Heart left ventricle (tissue), 16 donors: ENCODE data around the gene PCSK6. TPM values are rescaled to one million over a fixed set of nuclear protein-coding genes. Genes with fewer than 3 reads are reported as not detected.

ENCODE experiments used
- ATAC-seq, 4 donors: fragments of 200-7000 bp; cut with Tn5 transposase; one replicate each; pipeline ENCODE4 v1.9.1; 2020 to 2022; ENCODE audit warnings: moderate library complexity in 4 of 4, mild to moderate bottlenecking in 3 of 4, moderate number of reproducible peaks in 1 of 4
- DNase-seq, 5 donors: peaks; one replicate each; pipeline ENCODE4 v3.0.0-alpha.2; 2020
- H3K27ac ChIP-seq, 12 donors: fragments of 200-600 bp; sonication (generic) in 4 of 12; one replicate each; pipeline versions ENCODE4 v1.5.0 to v1.8.0; 2016 to 2022; ENCODE audit warnings: mild to moderate bottlenecking in 2 of 12
- H3K27me3 ChIP-seq, 9 donors: fragments of 200-600 bp; sonication (generic) in 2 of 9; one replicate each; pipeline versions ENCODE4 v1.5.1 to v1.8.0; 2016 to 2022; ENCODE audit warnings: mild to moderate bottlenecking in 3 of 9
- H3K36me3 ChIP-seq, 9 donors: fragments of 200-600 bp; sonication (generic) in 2 of 9; one replicate each; pipeline versions ENCODE4 v1.5.0 to v1.8.0; 2018 to 2022; ENCODE audit warnings: mild to moderate bottlenecking in 2 of 9
- H3K4me1 ChIP-seq, 12 donors: fragments of 200-600 bp; sonication (generic) in 4 of 12; one replicate each; pipeline versions ENCODE4 v1.5.0 to v1.8.0; 2016 to 2022; ENCODE audit warnings: mild to moderate bottlenecking in 3 of 12
- H3K4me3 ChIP-seq, 12 donors: fragments of 200-600 bp; sonication (generic) in 4 of 12; one replicate each; pipeline versions ENCODE4 v1.5.0 to v1.8.0; 2017 to 2022; ENCODE audit warnings: mild to moderate bottlenecking in 9 of 12, moderate library complexity in 4 of 12
- H3K9me3 ChIP-seq, 12 donors: fragments of 200-600 bp; sonication (generic) in 4 of 12; one replicate each; pipeline versions ENCODE4 v1.5.0 to v1.8.0; 2016 to 2022; ENCODE audit warnings: mild to moderate bottlenecking in 1 of 12
- CTCF ChIP-seq, 12 donors: fragments of 200-600 bp; sonication (generic) in 4 of 12; IDR thresholded peaks; one replicate each; pipeline versions ENCODE4 v1.5.0 to v1.8.0; 2018 to 2022; ENCODE audit warnings: antibody characterized with exemption in 12 of 12, mild to moderate bottlenecking in 5 of 12
- POLR2A ChIP-seq, 2 donors: fragments of 450-650 bp; IDR thresholded peaks; one replicate each; pipeline ENCODE4 v1.6.1; 2017; ENCODE audit warnings: antibody characterized with exemption in 2 of 2, mild to moderate bottlenecking in 2 of 2, moderate library complexity in 2 of 2
- WGBS, 4 donors: extraction: QIAGEN DNeasy Blood & Tissue Kit in 2 of 4; methylation state at CpG; one replicate each; pipeline versions ENCODE4 v1.1.5 to v1.1.7; 2013 to 2018; 5-methylcytosine and 5-hydroxymethylcytosine counted together
- intact Hi-C, 10 donors: fragments of 100-400 bp; cut with DNase I; formaldehyde crosslinking; loops; one replicate each; pipeline versions ENCODE4 v1.11.1 to v1.14.2; 2022
- polyA plus RNA-seq, 2 donors: library from polyadenylated mRNA; stranded (reverse); fragments of 200-250 nt; gene quantifications; one replicate each; pipeline ENCODE4 v1.2.3, GENCODE V29; 2013
- total RNA-seq, 9 donors: library from RNA; depleted of rRNA in 2 of 9; stranded (reverse); fragments of >200 nt in 2 of 9; fragmentation: NEBNext Ultra II Directional in 3 of 9; extraction: Animal tissue kit (Norgen Biotek cat#: 25700) in 3 of 9; gene quantifications; one replicate each; pipeline versions ENCODE4 v1.1.0 to v1.2.4, GENCODE V29; 2016 to 2023
- donor health status: ischemic (EF 13 %, LVEDD 7.1; RV severe dilation, severe dysfunction).
- donor health status: healthy with polysubstance abuse.
- donor health status: DM: no; HTN: yes; CAD: no.
- donor health status: DM: no; HTN: no; CAD: no.
- donor health status: ischemic (EF 25% LVEDD 6.9; RV normal size, moderate dysfunction).
- donor health status: ischemic (EF 25% LVEDD 5.7; RV mildly dilated, moderate dysfunction).
- donor health status: healthy.
- donor health status: DM: yes; HTN: yes; CAD: no.
- donor health status: ischemic (EF 35%, LVEDD 5.7; RV mildly dilated, moderate dysfunction).
- donor health status: nonischemic (EF 11% LVEDD 7.7; RV severe dilation, severe dysfunction).
- donor health status: DM: yes; HTN: yes; CAD: no.
- donor health status: PGD.
- donor health status: ischemic (EF 29% LVEDD 5.4; RV normal size, mild dysfunction).
- donor health status: nonischemic (EF 23%, LVEDD 6.1; RV moderate dilation, normal function).

Gene PCSK6
- total and polyA plus RNA-seq, 11 donors, result 7.3 to 41.7 (median 22.3) TPM

- Histone ChIP-seq H3K36me3 (no peaks in the 10 kb centered on the region), H3K4me3 (no peak overlapping the region), H3K4me1 (peaks cover 0 to 17% (median 2%) of the 10 kb centered on the region in 12 donors), H3K9me3 (no peaks in the 10 kb centered on the region), H3K27me3 (no peaks in the 10 kb centered on the region), H3K27ac (no peak overlapping the region)
- 83 to 85% (median 84%) methylated on average over 14 of the region's 14 CpGs for WGBS, 4 donors
- TF ChIP-seq CTCF (IDR thresholded peaks at IDR 0.05) (no peak), POLR2A (IDR thresholded peaks at IDR 0.05) (no peak)
- intact Hi-C loops, result no loop called here
- peak in 2 of 4 donors; percentile 5 to 58 for ATAC-seq
- no peak for DNase-seq
Observed at GRCh38 chr15:101349047-101349951, 140.2 kb downstream of the PCSK6 start.

- TF ChIP-seq CTCF (IDR thresholded peaks at IDR 0.05) (no peak), POLR2A (IDR thresholded peaks at IDR 0.05) (no peak)
- Histone ChIP-seq H3K9me3 (no peaks in the 10 kb centered on the region), H3K36me3 (no peaks in the 10 kb centered on the region), H3K27ac (no peak overlapping the region), H3K4me1 (peaks cover 0 to 17% (median 2%) of the 10 kb centered on the region in 12 donors), H3K4me3 (no peak overlapping the region), H3K27me3 (no peaks in the 10 kb centered on the region)
- intact Hi-C loops, result no loop called here
- DNase-seq (no peak), ATAC-seq (peak in 3 of 4 donors; percentile 57 to 68 (median 65))
- WGBS, 4 donors, result 70 to 85% (median 73%) methylated on average over 12 of the region's 12 CpGs
Observed at GRCh38 chr15:101348643-101349042, 140.9 kb downstream of the PCSK6 start.

- H3K9me3 ChIP-seq, result no peaks in the 10 kb centered on the region
- ATAC-seq, result peak in 3 of 4 donors; percentile 30 to 48 (median 36)
- H3K27ac ChIP-seq, result peak overlapping the region in 1 of 12 donors; percentile 27
- no peak for DNase-seq
- 70 to 91% (median 85%) methylated on average over 12 to 17 of the region's 17 CpGs for WGBS, 4 donors
- TF ChIP-seq CTCF (IDR thresholded peaks at IDR 0.05), result no peak
- no peak for TF ChIP-seq POLR2A (IDR thresholded peaks at IDR 0.05)
- H3K36me3 ChIP-seq, result no peaks in the 10 kb centered on the region
- H3K4me1 ChIP-seq, result peaks cover 0 to 17% (median 0%) of the 10 kb centered on the region in 12 donors
- H3K4me3 ChIP-seq, result no peak overlapping the region
- no peaks in the 10 kb centered on the region for H3K27me3 ChIP-seq
- intact Hi-C loops, result no loop called here
Observed at GRCh38 chr15:101348015-101348414, 141.5 kb downstream of the PCSK6 start.

- peak overlapping the region in 1 of 12 donors; percentile 1 for H3K27ac ChIP-seq
- peaks cover 0 to 17% (median 0%) of the 10 kb centered on the region in 12 donors for H3K4me1 ChIP-seq
- H3K27me3 ChIP-seq, result no peaks in the 10 kb centered on the region
- WGBS, 4 donors, result 67 to 89% (median 80%) methylated on average over 5 of the region's 5 CpGs
- peak in 3 of 4 donors; percentile 37 to 52 (median 48) for ATAC-seq
- intact Hi-C loops, result no loop called here
- TF ChIP-seq CTCF (IDR thresholded peaks at IDR 0.05) (no peak), POLR2A (IDR thresholded peaks at IDR 0.05) (no peak)
- DNase-seq, result no peak
- no peak overlapping the region for H3K4me3 ChIP-seq
- H3K36me3 ChIP-seq, result no peaks in the 10 kb centered on the region
- no peaks in the 10 kb centered on the region for H3K9me3 ChIP-seq
Observed at GRCh38 chr15:101347454-101347853, 142.1 kb downstream of the PCSK6 start.
